VCaP (cell line): ENCODE data around the gene SLC7A4.

ENCODE experiments used
- H3K27ac ChIP-seq: fragments of 450-650 bp; 2 replicates; pipeline ENCODE4 v1.5.1; 2017
- CTCF ChIP-seq: fragments of 450-650 bp; conservative IDR thresholded peaks from 2 replicates; pipeline ENCODE4 v1.5.1; 2017; ENCODE audit warnings: mild to moderate bottlenecking, moderate library complexity

Gene SLC7A4

GRCh38 chr22:21025763-21026755 is 6.3 kb downstream of the SLC7A4 start:
- TF ChIP-seq CTCF = no peak

GRCh38 chr22:21025266-21025665 is 7.1 kb downstream of the SLC7A4 start:
- no peak overlapping the region for H3K27ac ChIP-seq
- no peak for TF ChIP-seq CTCF

More at GRCh38 chr22:21025763-21026755, 6.3 kb downstream of the SLC7A4 start:
- no peak overlapping the region for H3K27ac ChIP-seq

DNA sequence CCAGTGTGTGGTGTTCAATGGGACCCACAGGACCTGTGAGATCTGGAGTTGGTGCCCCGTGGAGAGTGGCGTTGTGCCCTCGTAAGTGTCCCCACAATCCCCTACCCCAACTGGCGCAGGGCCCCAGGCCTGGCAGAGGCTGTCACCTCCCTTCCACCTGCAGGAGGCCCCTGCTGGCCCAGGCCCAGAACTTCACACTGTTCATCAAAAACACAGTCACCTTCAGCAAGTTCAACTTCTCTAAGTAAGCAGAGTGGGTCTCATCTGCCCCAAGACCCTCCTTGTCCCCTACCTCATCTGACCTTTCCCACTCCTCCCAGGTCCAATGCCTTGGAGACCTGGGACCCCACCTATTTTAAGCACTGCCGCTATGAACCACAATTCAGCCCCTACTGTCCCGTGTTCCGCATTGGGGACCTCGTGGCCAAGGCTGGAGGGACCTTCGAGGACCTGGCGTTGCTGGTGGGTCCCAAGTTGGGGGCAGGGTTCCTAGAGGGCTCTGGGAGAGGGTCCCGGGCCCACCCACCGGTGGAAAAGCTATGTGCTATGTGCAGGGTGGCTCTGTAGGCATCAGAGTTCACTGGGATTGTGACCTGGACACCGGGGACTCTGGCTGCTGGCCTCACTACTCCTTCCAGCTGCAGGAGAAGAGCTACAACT is 9.3 kb downstream of the SLC7A4 start:
- no peak for TF ChIP-seq CTCF
- no peak overlapping the region for H3K27ac ChIP-seq

- TF ChIP-seq CTCF = no peak
- H3K27ac ChIP-seq = no peak overlapping the region
Measured at GRCh38 chr22:21022507-21022906, 9.9 kb downstream of the SLC7A4 start.

DNA sequence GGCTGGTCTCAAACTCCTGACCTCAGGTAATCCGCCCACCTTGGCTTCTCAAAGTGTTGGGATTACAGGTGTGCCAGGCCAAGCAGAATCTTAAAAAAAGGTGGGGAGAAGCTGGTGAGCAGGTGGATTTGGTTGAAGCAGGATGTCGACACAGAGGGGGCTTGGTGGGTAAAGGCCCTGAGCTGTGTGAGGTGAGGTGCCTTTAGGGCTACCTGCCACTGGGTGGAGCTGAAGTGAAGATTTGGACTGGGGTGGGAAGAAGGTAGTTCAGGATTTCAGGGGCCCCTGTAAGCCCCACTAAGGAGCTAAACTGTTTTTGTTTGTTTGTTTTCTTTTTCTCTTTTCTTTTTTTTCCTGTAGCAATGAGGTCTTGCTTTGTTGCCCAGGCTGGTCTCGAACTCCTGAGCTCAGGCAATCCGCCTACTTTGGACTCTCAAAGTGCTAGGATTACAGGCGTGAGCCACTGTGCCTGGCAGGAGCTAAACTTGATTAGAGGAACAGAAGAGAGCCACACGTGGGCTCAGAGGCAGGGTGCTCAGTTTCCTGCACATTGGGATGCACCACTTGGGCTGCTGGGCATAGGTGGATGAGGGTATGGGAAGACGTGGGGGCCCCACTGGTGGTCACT is 11.4 kb downstream of the SLC7A4 start:
- TF ChIP-seq CTCF = peak; percentile 43; the same call in 1 of the 2 replicates
- no peak overlapping the region for H3K27ac ChIP-seq

GRCh38 chr22:21018314-21018713 is 14.0 kb downstream of the SLC7A4 start:
- TF ChIP-seq CTCF = no peak
- H3K27ac ChIP-seq = no peak overlapping the region
